CD1c-positive myeloid dendritic cell (primary cell): ENCODE data around the gene RNF152.

ENCODE experiments used
- DNase-seq: peaks from one replicate; pipeline ENCODE4 v3.0.0-alpha.2; 2016; ENCODE audit errors: extremely low spot score

RNF152 gene, protein sequence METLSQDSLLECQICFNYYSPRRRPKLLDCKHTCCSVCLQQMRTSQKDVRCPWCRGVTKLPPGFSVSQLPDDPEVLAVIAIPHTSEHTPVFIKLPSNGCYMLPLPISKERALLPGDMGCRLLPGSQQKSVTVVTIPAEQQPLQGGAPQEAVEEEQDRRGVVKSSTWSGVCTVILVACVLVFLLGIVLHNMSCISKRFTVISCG

DNA sequence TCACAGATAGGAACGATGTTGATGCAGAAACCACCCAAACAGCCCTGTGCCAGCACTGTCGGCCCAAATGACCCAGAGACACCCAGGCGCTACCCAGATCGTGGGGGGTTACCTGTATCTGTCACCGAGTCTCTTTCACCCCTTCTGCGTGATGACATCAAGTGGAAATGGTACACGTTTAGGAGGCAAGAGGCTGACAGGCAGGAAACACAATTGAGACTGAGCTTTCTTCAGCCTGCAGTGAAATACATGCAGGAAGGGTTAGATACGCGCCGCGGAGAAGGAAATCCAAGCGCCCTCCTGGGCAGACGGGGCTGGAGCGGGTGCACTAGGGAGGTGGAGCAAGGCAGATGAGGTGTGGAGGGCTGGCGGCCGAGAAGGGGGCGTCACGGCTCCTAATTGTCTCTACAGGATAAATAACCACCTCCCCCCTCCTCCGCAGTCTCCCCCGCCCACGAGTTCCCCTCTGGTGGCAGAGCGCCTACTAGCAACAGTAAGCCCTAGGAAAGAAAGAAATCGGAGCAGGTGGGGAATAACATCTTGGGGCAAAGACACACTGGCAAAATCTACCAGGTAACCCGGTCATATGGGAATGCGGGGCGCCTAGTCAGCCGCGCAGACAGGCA lies at the start of gene RNF152:
Gene RNF152 (minus strand): TSS at position 325 of the 626 bp plus-strand sequence. CDS start 76,544 bp downstream, outside the sequence.
- DNase-seq = peak; percentile 12

DNA sequence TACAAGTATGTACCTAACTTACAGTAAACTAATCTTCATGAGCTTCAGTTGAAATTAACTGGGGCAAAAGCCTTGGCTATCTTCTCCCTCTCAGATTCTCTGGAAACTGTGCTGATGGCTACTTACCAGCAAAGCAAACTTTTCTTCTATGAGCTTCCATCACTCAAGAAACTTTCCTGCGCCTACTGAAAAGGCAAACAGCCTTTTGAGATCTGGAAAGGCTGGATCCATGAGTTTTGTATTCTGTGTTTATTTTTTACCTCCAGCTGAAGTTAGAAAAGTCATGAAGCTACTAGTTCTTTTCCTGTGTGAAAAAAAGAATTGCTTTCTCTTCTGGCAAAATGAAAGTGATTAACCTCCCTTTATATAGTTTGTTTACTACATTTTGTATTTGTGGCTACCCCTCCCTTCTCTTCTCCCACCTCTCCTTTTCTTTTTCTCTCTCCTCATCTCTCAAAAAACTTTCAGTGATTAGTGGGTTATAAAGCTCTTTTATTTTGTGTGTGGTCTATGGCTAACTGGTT lies 49.2 kb upstream of the RNF152 start:
- DNase-seq = no peak

DNA sequence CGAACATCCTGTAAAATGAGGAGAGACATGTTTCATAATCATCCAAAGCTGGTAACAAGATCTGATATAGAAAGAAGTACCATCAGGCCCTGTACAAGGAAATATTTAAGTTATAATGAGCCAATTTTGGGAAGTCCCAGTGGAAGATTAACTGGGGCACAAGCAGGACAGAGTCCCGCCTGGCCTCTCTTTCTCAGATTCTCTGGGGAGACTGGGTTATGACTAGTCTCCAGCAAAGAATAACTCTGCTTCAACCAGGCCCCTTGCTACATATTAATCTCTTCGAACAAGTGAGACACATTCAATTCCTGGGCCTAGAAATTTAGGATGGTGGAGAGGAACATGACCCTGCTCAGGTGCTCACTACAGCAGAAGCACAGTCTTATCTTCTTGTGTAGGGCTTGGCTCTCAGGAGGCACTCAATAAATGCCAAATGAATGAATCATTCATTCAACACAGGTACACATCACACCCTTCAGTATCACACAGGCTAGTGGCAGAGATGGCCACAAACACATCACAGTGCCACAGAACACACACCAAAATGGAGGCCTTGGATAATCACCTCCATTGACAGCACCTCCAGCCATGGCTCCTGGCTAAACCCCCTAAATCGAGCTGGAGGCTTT lies 46.4 kb upstream of the RNF152 start:
- no peak for DNase-seq

DNA sequence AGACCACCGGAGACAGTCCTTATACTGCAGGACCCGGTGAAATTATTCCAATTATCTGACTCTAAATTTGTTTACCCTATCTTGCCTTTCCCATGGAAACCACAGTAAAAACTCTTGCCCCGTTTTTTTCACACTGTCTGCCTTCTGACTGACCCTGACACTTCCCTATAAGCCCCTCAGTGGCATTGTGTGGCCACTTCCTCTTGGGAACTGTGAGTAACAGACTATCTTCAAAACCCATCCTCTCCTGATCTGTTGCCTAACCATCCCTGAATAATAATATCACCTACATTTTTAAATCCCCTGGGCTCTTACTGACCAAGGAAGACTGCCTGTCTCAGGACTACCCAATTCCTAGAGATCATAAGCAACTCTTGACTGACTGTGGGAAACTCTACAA lies 42.6 kb upstream of the RNF152 start:
- DNase-seq = peak; percentile 47

DNA sequence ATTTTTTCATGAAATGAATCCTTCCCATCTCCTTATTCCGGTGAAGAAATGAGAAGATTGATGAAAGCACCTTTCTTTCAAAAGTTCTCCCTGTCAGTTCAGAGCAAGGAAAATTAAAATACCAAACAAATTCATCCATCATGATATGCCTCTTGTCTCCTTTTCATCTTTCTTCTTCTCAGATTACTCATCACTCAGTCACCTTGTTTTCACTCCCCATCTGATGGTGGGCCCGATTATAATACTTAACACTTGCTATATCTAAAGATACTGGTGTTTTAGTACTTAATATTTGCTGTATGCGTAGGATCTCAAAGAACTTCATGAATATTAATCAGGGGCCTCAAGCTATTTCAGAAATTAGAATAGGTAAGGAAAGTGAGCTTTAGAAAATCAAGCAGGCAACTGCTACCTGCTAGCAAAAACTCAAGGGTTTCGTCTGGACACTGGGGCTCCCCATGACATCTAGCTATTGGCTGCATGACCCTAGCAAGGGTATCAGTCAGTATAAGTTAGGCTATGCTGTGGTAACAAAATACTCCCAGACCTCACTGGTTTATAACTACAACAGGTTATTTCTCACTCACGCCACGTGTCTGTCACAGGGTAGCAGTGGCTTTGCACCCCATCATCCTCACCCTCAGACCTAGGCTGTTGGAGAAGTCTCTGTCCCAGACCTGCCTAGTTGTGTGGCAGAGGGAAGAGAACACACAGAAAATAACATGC lies 39.0 kb upstream of the RNF152 start:
- no peak for DNase-seq

DNA sequence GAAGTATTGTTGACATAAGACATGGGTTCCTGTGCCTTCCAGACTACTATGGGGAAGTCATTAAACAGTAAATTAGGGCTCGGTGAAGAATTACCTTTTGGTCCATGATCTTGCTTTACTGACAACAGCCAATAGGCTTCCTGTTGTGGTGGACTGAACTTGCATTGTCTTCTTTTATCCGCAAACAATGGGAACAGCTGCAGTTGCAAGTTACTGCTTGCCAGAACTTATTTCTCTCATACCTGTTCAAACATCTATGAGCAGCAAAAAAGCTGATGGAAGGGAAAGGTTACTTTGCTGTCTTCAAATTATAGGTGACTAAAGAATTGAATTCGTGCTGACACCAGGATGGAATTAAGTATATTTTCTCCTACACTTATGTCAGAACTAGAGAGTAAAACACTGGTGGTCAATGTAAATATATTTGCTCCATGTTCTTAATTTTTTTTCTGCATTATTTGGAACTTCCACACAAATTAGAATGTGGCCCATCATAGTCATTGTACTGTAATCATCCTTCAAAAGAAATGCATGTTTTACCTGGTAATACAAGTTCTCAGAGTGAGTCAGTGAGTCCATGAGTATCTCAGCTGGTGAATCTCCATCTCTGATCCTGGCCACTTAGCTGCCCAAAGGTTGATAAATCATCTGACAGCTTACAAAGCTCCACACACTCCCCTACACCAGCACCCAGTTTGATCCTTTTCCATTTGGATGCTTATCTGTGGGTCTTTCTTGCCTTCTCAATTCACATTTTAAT lies 37.3 kb upstream of the RNF152 start:
- DNase-seq = no peak

DNA sequence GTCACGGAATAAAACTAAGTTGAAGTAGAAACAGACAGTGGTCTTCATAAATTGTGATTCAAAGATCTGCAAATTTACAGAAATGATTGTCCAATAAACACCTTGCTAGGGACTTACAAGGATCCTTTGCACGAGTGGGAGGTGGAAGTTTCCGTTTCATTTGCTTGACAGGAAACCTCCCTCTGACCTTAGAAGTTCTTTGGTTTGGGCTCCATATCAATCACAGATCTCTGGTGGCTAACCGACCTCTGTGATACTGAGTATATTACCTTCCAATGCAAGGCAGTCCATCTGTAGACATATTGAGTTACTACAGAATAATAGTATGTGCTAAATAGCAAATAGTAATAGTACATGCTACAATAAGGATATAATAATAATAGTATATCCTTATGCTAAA lies 33.7 kb upstream of the RNF152 start:
- no peak for DNase-seq

DNA sequence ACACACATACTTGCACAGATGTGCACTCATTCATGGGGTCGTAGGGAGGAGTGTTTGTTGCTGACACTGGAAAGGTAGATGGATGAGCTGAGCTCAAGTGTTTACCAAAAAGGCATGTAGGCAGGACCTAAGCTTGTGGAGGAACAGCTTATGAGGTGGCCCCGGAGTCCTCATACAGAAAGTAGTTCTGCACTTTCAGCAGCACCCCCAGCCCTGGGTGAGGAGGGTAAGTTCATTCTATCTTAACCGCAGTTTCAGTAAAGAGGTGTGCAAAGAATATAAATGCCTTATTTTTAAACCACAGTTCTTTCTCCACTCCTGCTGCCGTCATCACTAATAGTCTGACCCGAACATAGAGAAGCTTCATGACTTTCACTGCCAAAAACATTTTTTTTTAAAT lies 31.7 kb upstream of the RNF152 start:
- DNase-seq = no peak

DNA sequence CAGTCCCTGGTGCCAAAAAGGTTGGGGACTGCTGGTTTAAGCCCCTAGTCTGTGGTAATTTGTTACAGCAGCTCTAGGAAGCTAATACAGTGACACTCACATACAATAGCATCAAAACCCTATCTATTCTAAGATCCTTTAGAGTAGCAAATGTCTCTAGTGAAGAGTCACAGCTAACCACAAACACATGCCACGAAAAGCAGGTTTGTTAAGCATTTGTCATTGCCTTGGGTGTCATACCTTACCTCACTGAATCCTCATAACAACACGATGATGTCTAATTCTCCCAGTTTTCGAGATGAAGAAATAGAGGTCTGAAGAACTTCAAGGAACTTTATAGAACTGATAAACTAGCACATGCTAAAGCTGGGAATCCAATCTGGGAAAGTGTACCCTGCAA lies 29.6 kb upstream of the RNF152 start:
- DNase-seq = no peak

DNA sequence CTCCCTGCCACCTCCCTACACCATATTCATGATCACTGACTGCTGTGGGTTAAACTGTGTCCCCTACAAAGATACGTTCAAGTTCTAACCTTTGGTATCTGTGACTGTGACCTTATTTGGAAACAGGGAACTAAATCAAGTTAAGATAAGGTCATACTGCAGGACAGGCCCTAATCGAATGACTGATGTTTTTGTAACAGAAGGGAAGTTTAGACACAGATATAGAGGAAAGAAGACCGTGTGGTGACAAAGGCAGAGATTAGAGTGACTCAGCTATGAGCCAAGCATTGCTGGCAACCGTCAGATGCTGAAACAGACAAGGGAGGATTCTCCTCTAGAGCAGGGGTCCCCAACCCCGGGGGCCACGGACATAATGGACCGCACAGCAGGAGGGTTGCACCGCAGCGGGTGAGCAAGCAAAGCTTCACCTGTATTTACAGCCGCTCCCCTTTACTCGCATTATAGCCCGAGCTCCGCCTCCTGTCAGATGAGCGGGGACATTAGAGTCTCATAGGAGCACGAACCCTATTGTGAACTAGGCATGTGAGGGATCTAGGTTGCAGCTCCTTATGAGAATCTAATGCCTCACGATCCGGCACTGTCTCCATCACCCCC lies 28.9 kb upstream of the RNF152 start:
- DNase-seq = no peak

DNA sequence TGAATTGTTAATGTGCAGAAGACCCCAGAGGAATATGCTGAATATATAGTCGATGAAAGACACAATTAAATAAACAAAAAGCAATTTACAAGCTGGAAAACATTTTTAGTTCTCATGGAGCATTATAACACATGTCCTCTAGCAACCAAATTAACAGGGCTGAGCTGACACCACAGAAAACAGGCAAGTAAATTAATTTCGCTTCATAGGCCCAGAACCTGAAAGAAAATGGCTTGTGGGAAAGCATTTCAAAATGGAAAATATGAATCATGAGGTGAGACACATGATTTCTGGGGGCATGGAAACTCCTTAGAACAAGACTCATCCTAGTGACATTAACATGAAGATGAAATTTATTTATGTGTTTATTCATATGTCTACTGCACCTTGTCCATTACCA lies 25.0 kb upstream of the RNF152 start:
- no peak for DNase-seq

DNA sequence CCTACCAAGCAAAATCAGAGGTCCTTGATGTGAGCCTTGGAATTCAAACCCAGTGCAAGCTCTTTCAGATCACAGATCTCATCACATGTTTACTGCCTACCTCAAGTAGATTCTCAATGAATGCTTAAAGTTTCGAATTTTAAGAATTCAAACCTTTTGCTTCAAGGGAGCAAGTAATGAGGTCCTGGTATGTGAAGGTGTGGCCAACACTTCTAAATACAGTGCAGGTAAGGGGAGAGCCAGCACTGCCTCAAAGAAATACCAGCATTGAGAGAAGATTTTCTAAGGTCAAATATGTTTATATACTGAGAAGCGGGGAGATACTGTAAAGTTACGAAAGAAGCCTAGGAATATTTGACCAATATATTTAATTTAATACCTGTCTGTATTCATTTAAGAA lies 19.7 kb upstream of the RNF152 start:
- no peak for DNase-seq

DNA sequence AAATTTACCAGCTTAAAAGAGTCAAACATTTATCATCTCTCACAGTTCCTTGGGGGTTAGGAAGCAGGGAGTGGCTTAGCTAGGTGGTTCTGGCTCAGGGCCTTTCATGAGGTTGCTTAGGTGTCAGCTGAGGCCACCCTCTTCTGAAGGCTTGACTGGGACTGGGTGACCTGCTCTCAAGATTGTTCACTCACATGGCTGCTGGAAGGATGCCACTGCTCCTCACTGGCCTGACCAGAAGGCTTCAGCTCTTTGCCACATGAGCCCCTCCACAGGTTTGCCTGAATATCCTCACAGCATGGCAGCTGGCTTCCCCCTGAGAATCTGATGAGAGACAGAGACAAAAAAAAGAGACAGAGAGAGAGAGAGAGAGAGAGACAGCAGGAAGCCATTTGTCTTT lies 17.3 kb upstream of the RNF152 start:
- no peak for DNase-seq

DNA sequence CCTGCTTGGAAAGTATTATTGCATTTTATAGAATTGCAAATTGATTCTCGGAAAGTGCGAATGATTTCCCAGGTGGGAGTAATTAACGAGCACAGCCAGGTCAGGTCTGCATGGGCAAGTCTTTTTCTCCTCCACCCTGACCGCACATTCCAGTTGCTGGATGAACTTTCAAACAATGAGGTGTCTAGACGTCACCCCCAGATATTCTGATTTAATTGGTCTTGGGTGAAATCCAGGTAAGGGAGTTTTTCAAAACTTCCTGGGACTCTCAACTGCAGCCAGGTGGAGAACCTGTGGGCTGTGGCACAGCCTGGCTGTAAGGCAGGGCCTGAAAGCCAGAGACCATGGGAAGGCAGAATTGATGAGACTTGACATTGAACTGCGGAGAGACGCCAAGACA lies 15.9 kb upstream of the RNF152 start:
- DNase-seq = no peak

DNA sequence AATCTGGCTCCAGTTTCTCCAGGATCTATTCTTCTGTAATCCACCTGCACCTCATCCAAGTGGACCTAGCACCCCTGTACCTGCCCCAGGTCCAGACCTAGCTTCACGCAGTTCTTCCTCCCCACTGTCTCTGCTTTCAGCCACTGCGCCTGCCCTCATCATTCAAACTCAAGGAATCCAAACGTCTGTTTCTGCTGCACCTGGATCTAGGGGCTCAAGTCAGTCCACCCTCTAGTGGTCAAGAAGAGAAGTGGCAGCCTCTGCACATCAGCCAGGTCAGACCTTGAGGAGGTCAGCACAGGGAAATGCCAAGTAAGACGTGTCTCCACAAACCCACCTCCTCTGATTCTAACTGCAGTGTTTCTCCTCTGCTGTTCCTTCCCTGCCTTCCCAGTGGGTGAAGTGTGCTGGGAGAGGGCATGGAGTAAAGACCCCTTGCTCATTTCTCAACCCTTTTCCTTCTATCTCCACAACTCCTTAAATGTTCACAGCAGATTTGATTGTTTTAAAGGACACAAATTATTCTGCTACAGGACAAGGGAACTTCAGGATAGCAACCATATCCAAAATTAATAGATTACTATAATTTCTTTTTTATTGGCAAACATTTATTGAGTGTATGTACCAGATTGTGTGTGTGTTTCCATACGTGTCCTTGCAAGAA lies 8.6 kb upstream of the RNF152 start:
- peak; percentile 54 for DNase-seq

DNA sequence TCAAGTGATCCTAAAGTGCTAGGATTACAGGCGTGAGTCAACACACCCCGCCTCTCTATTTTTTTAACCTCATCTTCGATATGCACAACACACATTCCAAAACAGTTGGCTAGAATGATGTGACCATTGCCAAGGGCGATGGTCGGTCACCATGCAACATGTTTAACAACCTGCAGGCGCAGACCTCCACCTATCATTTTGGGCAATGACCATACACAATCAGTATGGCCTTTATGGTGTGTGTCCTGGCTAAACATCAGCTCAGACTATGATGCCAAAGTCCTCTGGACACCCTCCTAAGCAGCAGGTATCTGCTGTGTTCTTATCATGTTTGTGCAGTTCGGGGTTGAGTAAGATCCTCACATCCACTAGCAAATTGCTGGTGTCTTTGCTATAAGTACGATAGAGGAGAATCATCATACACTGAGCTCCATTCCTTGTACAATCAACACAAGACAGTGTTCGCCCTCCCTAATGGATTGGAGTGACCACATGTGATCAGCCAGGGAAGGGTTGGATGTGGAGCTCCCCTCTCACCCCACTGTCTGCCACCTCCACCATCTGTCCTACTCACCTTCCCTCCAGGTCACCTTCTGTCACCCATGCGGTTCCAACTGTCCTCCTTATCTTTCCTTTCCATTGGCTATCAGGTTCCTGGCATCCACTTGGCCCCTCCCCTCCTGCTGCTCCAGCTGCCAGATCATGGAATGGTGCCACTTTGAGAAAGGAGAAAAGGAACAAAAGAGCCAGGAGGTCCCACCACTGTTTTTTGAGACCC lies 7.9 kb upstream of the RNF152 start:
- DNase-seq = no peak

DNA sequence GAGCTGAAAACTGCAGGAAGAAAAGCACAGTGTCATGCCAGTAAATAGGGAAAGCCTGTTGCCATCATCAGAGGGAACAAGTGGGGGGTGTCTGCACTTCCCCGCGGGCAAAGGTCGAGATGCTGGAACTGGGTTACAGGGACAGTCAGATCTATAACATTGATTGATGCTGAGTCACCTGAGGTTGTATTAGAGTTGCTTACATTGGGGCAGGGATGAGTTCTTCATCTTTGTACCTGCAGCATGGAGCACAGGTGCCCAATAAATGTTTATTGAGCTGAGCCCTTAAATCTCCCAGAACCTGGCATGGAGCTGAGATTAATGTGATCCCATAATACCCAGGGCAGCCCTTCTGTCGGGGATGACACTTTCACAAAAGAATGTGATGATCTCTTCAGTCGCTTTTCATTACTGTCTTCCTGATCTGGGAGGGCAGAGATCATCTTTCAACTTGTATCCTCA lies 5.9 kb upstream of the RNF152 start:
- DNase-seq = no peak

DNA sequence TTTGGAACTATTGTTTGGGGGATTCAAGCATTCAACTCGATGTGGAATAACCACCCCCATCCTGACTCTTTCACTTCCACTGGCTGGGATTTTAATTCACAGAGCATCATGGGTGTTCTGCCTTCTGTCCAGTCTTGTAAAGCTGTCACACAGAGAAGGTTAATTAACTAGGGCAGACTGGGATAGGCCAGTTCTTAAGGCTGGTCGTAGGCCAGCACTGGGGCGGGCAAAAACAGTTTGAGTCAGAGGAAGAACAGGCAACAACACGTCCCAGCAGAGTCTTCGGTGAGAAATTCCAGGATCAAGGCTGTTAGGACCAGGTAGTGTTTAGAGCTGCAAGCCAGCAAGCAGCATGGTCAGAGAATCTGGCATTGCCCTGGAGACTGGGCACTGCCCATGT lies 4.0 kb upstream of the RNF152 start:
- DNase-seq = no peak

DNA sequence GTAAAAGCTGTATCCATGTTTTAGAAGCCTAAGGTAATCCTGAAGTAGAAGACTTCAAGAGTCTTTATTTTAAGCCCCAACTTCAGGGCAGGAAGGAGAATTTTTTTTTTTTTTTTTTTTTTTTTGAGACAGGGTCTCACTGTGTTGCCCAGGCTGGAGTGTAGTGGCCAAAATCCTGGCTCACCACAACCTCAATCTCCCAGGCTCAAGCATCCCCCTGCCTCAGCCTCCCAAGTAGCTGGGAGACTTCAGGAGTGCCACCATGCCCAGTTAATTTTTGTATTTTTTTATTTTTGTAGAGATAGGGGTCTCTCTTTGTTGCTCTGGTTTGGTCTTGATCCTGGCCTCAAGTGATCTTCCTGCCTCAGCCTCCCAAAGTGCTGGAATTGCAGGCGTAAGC lies 3.3 kb upstream of the RNF152 start:
- no peak for DNase-seq
